ENCODE data around the gene MCM9.

DNA sequence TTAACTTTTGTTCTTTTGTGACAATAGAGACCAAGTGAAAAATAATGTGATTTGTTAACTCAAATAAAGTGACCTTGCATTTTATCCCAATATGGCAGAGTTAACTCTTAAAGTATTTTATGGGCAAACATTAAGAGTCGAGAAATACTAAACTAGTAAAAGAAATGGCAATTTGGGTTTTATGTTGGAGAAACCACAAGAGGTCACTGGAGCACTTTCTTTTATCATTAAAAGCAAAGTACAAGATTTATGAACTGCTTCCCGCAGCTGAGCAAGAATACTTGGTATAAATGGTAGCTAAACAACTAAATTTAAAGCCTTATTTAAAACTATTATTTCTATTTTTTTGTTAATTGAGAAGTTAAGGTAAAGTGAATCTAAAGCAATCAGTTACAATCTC is 33.5 kb upstream of the MCM9 start:
- TF ChIP-seq CTCF (IDR thresholded peaks at IDR 0.05) (peak; percentile 39 to 68 (median 52)), POLR2A (IDR thresholded peaks at IDR 0.05) (no peak)

Measured in adrenal gland (tissue), 5 donors.